ENCODE results near the gene FXR1.

Gene FXR1

GRCh38 chr3:181030948-181031347 is 118.5 kb downstream of the FXR1 start:
- no peak overlapping the region for H3K4me3 ChIP-seq (ENCODE audit: low read length)
- H3K36me3 ChIP-seq (ENCODE audit: control insufficient read depth, insufficient read depth, low read length): no peaks in the 10 kb centered on the region
- H3K9me3 ChIP-seq (ENCODE audit: control insufficient read depth, low read length): no peaks in the 10 kb centered on the region
- H3K27me3 ChIP-seq (ENCODE audit: control insufficient read depth, insufficient read depth, low read length): no peaks in the 10 kb centered on the region
- no peak overlapping the region for H3K9ac ChIP-seq (ENCODE audit: low read length)
- no peaks in the 10 kb centered on the region for H3K4me1 ChIP-seq (ENCODE audit: control insufficient read depth, insufficient read depth, low read length)

All from mucosa of stomach (tissue), 1 donor.